IMR-90 (cell line): ENCODE data around the gene UBE3B. TPM values are rescaled to one million over a fixed set of nuclear protein-coding genes. Genes with fewer than 3 reads are reported as not detected.
"Not testable (repeated sequence)": the region's sequence is repeated elsewhere in the genome, so short reads cannot be mapped to it uniquely, and the experiment has no call there.

ENCODE experiments used
- ATAC-seq: fragments of 200-7000 bp; cut with Tn5 transposase; 2 replicates; pipeline ENCODE4 v1.9.1; 2020; ENCODE audit warnings: low read depth, mild to moderate bottlenecking, moderate library complexity
- BruUV-seq: library from RNA; stranded (reverse); fragments of 400-500 nt; replicated peaks from 2 replicates; lab custom pipeline; 2021; lab: Mats Ljungman, UMichigan
- CTCF ChIA-PET: fragments of 300-600 bp; formaldehyde crosslinking; extraction: SDS; loops from one replicate; lab custom pipeline; 2021; ENCODE audit warnings: antibody characterized with exemption; lab: Yijun Ruan, JAX
- POLR2A ChIA-PET: fragments of 300-600 bp; sonication (Branson Sonifier 250); formaldehyde crosslinking; loops from one replicate; lab custom pipeline; 2022; ENCODE audit warnings: antibody characterized with exemption; ENCODE audit not compliant: unreplicated experiment; lab: Charles Lee
- DNase-seq: peaks from one replicate; pipeline ENCODE4 v3.0.0; 2013
- H2AFZ ChIP-seq: replicated peaks from 2 replicates; pipeline ENCODE3; 2013; ENCODE audit warnings: low read length, mild to moderate bottlenecking; ENCODE audit not compliant: poor library complexity
- H2AK5ac ChIP-seq: 2 replicates; pipeline ENCODE4 v1.6.1; 2013; ENCODE audit warnings: low read depth, low read length, inconsistent platforms
- H2AK9ac ChIP-seq: replicated peaks from 2 replicates; pipeline ENCODE3; 2013; ENCODE audit warnings: mild to moderate bottlenecking, low read depth, low read length, moderate library complexity; ENCODE audit not compliant: poor library complexity
- H2BK120ac ChIP-seq: 2 replicates; pipeline ENCODE4 v1.6.1; 2013; ENCODE audit warnings: low read depth, low read length, inconsistent platforms
- H2BK15ac ChIP-seq: 3 replicates; pipeline ENCODE4 v1.6.1; 2013; ENCODE audit warnings: low read depth, low read length, inconsistent platforms
- H2BK20ac ChIP-seq: 2 replicates; pipeline ENCODE4 v1.6.1; 2013; ENCODE audit warnings: low read depth, mild to moderate bottlenecking, inconsistent platforms, low read length, moderate library complexity
- H2BK5ac ChIP-seq: 2 replicates; pipeline ENCODE4 v1.6.1; 2013; ENCODE audit warnings: mild to moderate bottlenecking, low read depth, low read length, inconsistent platforms; ENCODE audit not compliant: poor library complexity, severe bottlenecking
- H3K14ac ChIP-seq: replicated peaks from 2 replicates; pipeline ENCODE4 v1.6.1; 2013; ENCODE audit warnings: low read depth, low read length, inconsistent platforms
- H3K18ac ChIP-seq: 2 replicates; pipeline ENCODE4 v1.6.1; 2013; ENCODE audit warnings: low read depth, low read length, control low read depth
- H3K23ac ChIP-seq: 2 replicates; pipeline ENCODE4 v1.6.1; 2013; ENCODE audit warnings: low read depth, low read length, inconsistent platforms
- H3K27ac ChIP-seq: 2 replicates; pipeline ENCODE4 v1.5.1; 2013; ENCODE audit warnings: mild to moderate bottlenecking, control low read depth, low read length; ENCODE audit not compliant: insufficient read depth
- H3K27me3 ChIP-seq: 2 replicates; pipeline ENCODE4 v1.6.1; 2013; ENCODE audit warnings: low read length; ENCODE audit not compliant: control insufficient read depth, insufficient read depth
- H3K36me3 ChIP-seq: 2 replicates; pipeline ENCODE4 v1.6.1; 2013; ENCODE audit warnings: low read length, mixed read lengths; ENCODE audit not compliant: control insufficient read depth, insufficient read depth
- H3K4ac ChIP-seq: 2 replicates; pipeline ENCODE4 v1.6.1; 2013; ENCODE audit warnings: low read depth, low read length, inconsistent platforms
- H3K4me1 ChIP-seq: 2 replicates; pipeline ENCODE4 v1.6.1; 2013; ENCODE audit warnings: low read length, mixed read lengths; ENCODE audit not compliant: control insufficient read depth, insufficient read depth
- H3K4me2 ChIP-seq: 2 replicates; pipeline ENCODE4 v1.6.1; 2013; ENCODE audit warnings: low read depth, mild to moderate bottlenecking, control low read depth, low read length, moderate library complexity
- H3K4me3 ChIP-seq: 2 replicates; pipeline ENCODE4 v1.5.1; 2013; ENCODE audit warnings: low read depth, mild to moderate bottlenecking, control low read depth, low read length, moderate library complexity; ENCODE audit not compliant: insufficient read depth
- H3K56ac ChIP-seq: 2 replicates; pipeline ENCODE4 v1.6.1; 2013; ENCODE audit warnings: low read length, inconsistent platforms; ENCODE audit not compliant: insufficient read depth; ENCODE audit errors: extremely low read depth
- H3K79me1 ChIP-seq, 2 experiments: 2 replicates each; pipeline ENCODE4 v1.6.1; 2013; ENCODE audit warnings: low read length in 2 of 2, inconsistent platforms in 1 of 2, low read depth in 1 of 2
- H3K9ac ChIP-seq: 2 replicates; pipeline ENCODE4 v1.6.1; 2013; ENCODE audit warnings: low read depth, low read length, control low read depth
- H3K9me1 ChIP-seq: 2 replicates; pipeline ENCODE4 v1.6.1; 2013; ENCODE audit warnings: low read length, inconsistent platforms; ENCODE audit not compliant: insufficient read depth
- H3K9me3 ChIP-seq: 2 replicates; pipeline ENCODE4 v1.6.1; 2013; ENCODE audit warnings: low read length; ENCODE audit not compliant: control insufficient read depth, insufficient read depth
- H4K20me1 ChIP-seq: 2 replicates; pipeline ENCODE4 v1.6.1; 2013; ENCODE audit warnings: low read length, inconsistent platforms; ENCODE audit not compliant: insufficient read depth
- H4K5ac ChIP-seq: 2 replicates; pipeline ENCODE4 v1.6.1; 2013; ENCODE audit warnings: mild to moderate bottlenecking, low read depth, low read length, control low read depth
- H4K8ac ChIP-seq, 2 experiments: 2 replicates each; pipeline ENCODE4 v1.6.1; 2013; ENCODE audit warnings: low read depth in 2 of 2, low read length in 2 of 2, control low read depth in 1 of 2, inconsistent platforms in 1 of 2
- H4K91ac ChIP-seq: 2 replicates; pipeline ENCODE4 v1.6.1; 2013; ENCODE audit warnings: low read depth, low read length, inconsistent platforms; ENCODE audit not compliant: insufficient read depth
- MAFK ChIP-seq: IDR thresholded peaks from 2 replicates; pipeline ENCODE4 v1.6.1; 2012; ENCODE audit warnings: low read depth, low read length, improper control_type of control experiment
- WGBS, 2 experiments: methylation state at CpG; one replicate each; pipeline versions ENCODE4 v1.1.5 to v1.1.7; 2013; ENCODE audit warnings: missing lambda C conversion rate in 2 of 2; ENCODE audit not compliant: insufficient read length in 1 of 2; ENCODE audit errors: extremely low coverage in 2 of 2; 5-methylcytosine and 5-hydroxymethylcytosine counted together
- dilution Hi-C: fragments of 300-500 bp; cut with HindIII; formaldehyde crosslinking; loops from one replicate; pipeline ENCODE4 v1.14.3; 2018; ENCODE audit warnings: low sequenced_read_pairs; ENCODE audit not compliant: unreplicated experiment
- in situ Hi-C: fragments of 300-500 bp; cut with MboI; formaldehyde crosslinking; loops from 3 replicates; pipeline ENCODE4 v1.14.3; 2019; ENCODE audit warnings: low sequenced_read_pairs, inconsistent platforms, mixed read lengths
- intact Hi-C: fragments of 100-400 bp; cut with micrococcal nuclease; formaldehyde crosslinking; loops from 2 replicates; pipeline ENCODE4 v1.10.0; 2022
- polyA plus RNA-seq, 3 experiments: library from polyadenylated mRNA; depleted of rRNA; stranded (reverse); fragments of >200 nt; gene quantifications; 2 replicates each; pipeline ENCODE4 v1.2.3, GENCODE V29; 2012; ENCODE audit warnings: low replicate concordance in 1 of 3
- total RNA-seq: library from RNA; depleted of rRNA; stranded (reverse); fragments of >200 nt; gene quantifications from 2 replicates; pipeline ENCODE4 v1.2.3, GENCODE V29; 2012
- TF ChIP-seq, protein P1 (sequence below): fragments of 150-350 bp; IDR thresholded peaks from 2 replicates; pipeline ENCODE4 v1.6.1; 2017; ENCODE audit warnings: mild to moderate bottlenecking, antibody characterized with exemption, low read length, low read depth

UBE3B gene
- total and polyA plus RNA-seq, 2 of the 4 experiments (the other 2 are of a cell fraction): 18.8 to 24.9 TPM

DNA sequence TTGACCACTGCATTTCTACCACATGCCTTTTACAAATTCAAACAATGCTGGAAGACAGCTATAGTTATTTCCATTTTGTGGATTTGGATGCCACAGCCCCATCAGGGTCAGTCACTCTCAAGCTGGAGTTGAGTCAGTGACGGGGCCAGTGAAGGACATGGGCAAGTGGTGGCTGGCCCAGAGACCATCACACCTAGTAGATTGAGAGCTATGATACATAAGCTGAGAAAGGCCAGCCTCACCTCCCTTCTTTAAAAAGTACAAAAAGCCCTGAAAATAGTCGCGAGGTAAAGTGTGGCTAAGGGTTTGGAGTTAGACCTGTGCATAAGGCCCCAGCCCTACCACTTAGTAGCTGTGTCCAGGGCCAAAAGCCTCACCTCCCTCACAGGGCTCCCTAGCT lies 4.4 kb upstream of the UBE3B start:
- Histone ChIP-seq H4K20me1 (peaks cover 76% of the 10 kb centered on the region), H2BK5ac (no peak overlapping the region), H4K5ac (no peak overlapping the region), H4K91ac (no peak overlapping the region), H3K4me2 (no peak overlapping the region), H3K56ac (no peak overlapping the region), H4K8ac (no peak overlapping the region), H3K4me3 (no peak overlapping the region), H2BK120ac (no peak overlapping the region), H3K4me1 (peaks cover 8% of the 10 kb centered on the region), H3K14ac (no peak overlapping the region), H3K9ac (no peak overlapping the region), H2BK20ac (no peak overlapping the region), H3K18ac (no peak overlapping the region), H2AK5ac (no peak overlapping the region), H3K27ac (no peak overlapping the region), H3K27me3 (no peaks in the 10 kb centered on the region), H3K4ac (no peak overlapping the region), H3K23ac (0 out of 2 replicates have a peak overlapping the region, but pooled peaks have one; percentile 54), H3K36me3 (peaks cover 29% of the 10 kb centered on the region), H3K79me1 (peaks cover 2 to 83% of the 10 kb centered on the region in 2 experiments; a peak in 2 of 4 replicates), H3K9me1 (peaks cover 43% of the 10 kb centered on the region), H3K9me3 (no peaks in the 10 kb centered on the region), H2AFZ (no peak overlapping the region), H2BK15ac (no peak overlapping the region), H2AK9ac (no peak overlapping the region)
- WGBS, 2 experiments: no CpG with 5 or more reads among the region's 3 CpGs
- ChIA-PET POLR2A (no interaction called here), CTCF (interaction anchor here (0.9 kb wide), 1 partner anchor 25 kb away, joined by 4 read pairs; no protein-coding TSS in a partner anchor)
- BruUV-seq: no TSS peak
- dilution Hi-C loops: no loop called here
- ATAC-seq (no peak), DNase-seq (no peak)
- in situ Hi-C loops: no loop called here
- no peak for TF ChIP-seq MAFK
- TF ChIP-seq, protein P1, sequence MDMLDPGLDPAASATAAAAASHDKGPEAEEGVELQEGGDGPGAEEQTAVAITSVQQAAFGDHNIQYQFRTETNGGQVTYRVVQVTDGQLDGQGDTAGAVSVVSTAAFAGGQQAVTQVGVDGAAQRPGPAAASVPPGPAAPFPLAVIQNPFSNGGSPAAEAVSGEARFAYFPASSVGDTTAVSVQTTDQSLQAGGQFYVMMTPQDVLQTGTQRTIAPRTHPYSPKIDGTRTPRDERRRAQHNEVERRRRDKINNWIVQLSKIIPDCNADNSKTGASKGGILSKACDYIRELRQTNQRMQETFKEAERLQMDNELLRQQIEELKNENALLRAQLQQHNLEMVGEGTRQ: no peak
- intact Hi-C loops: no loop called here

DNA sequence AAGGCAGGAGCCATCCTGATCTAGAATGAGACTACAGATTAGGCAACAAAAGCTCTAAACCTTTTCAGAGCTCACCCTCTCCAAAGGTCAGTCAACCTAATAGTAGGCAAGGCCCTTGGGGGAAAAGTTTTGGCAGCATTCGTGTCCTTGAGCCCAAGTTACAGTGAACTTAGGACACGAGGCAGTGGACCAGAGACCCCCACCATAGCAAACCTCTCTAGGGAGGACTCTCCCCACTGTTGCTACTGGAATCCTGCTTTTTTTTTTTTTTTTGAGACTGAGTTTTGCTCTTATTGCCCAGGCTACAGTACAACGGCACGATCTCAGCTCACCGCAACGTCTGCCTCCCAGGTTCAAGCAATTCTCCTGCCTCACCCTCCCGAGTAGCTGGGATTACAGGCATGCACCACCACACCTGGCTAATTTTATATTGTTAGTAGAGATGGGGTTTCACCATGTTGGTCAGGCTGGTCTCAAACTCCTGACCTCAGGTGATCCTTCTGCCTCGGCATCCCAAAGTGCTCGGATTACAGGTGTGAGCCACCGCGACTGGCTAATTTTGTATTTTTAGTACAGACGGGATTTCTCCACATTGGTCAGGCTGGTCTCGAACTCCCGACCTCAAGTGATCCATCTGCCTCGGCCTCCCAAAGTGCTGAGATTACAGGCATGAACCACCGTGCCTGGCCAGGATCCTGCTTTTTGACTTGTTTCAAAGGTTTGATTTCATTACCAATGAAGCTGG lies 3.7 kb upstream of the UBE3B start:
- 91% methylated on average over 10 of the region's 16 CpGs; no CpG with 5 or more reads in 1 of the 2 experiments for WGBS, 2 experiments
- BruUV-seq, H3K18ac ChIP-seq, H3K4me3 ChIP-seq, H4K91ac ChIP-seq, H3K27ac ChIP-seq, H2AK5ac ChIP-seq, H3K9ac ChIP-seq, H3K27me3 ChIP-seq, H2BK20ac ChIP-seq, H3K4me2 ChIP-seq, POLR2A ChIA-PET, H4K5ac ChIP-seq, DNase-seq, H3K14ac ChIP-seq, intact Hi-C loops, H3K9me3 ChIP-seq, in situ Hi-C loops, H3K4me1 ChIP-seq, H2BK120ac ChIP-seq, dilution Hi-C loops, H2BK15ac ChIP-seq, H3K56ac ChIP-seq, H3K4ac ChIP-seq, H4K8ac ChIP-seq, ATAC-seq, H2AK9ac ChIP-seq, H2BK5ac ChIP-seq, H2AFZ ChIP-seq: not testable (repeated sequence)
- CTCF ChIA-PET: interaction anchor here (0.9 to 1.1 kb wide), 2 partner anchors 26 to 46 kb away, joined by 3 to 4 read pairs; no protein-coding TSS in a partner anchor
- Histone ChIP-seq H3K79me1 (peaks cover 4 to 83% of the 10 kb centered on the region in 2 experiments; a peak in 3 of 4 replicates), H4K20me1 (peaks cover 76% of the 10 kb centered on the region), H3K9me1 (peaks cover 41% of the 10 kb centered on the region), H3K23ac (0 out of 2 replicates have a peak overlapping the region, but pooled peaks have one; percentile 54), H3K36me3 (peaks cover 25% of the 10 kb centered on the region)
